NCI-H2029 (cell line): ENCODE results near the gene AJM1.
"Not testable (repeated sequence)": the region's sequence is repeated elsewhere in the genome, so short reads cannot be mapped to it uniquely, and the experiment has no call there.

ENCODE experiments used
- DNase-seq: peaks from one replicate; lab custom pipeline; 2025; lab: John Stamatoyannopoulos, UW

AJM1 gene

GRCh38 chr9:136856541-136857141, 14.4 kb downstream of the AJM1 start:
- no peak for DNase-seq

- no peak for DNase-seq
Measured at GRCh38 chr9:136857166-136857565, 14.9 kb downstream of the AJM1 start.

- no peak for DNase-seq
Measured at GRCh38 chr9:136857581-136858412, 15.5 kb downstream of the AJM1 start.

- DNase-seq, result no peak
Measured at GRCh38 chr9:136858452-136858843, 16.2 kb downstream of the AJM1 start.

GRCh38 chr9:136858844-136859757, 16.8 kb downstream of the AJM1 start:
- peak; percentile 78 for DNase-seq

GRCh38 chr9:136860529-136860928, 18.3 kb downstream of the AJM1 start:
- DNase-seq, result no peak

- DNase-seq, result no peak
Measured at GRCh38 chr9:136860933-136861873, 18.9 kb downstream of the AJM1 start.

- no peak for DNase-seq
Measured at GRCh38 chr9:136861874-136862457, 19.7 kb downstream of the AJM1 start.

- DNase-seq, result no peak
Measured at GRCh38 chr9:136862849-136863622, 20.8 kb downstream of the AJM1 start.

GRCh38 chr9:136863623-136864273, 21.5 kb downstream of the AJM1 start:
- DNase-seq, result no peak

GRCh38 chr9:136865041-136865767, 22.9 kb downstream of the AJM1 start:
- DNase-seq, result no peak

GRCh38 chr9:136865768-136866103, 23.5 kb downstream of the AJM1 start:
- no peak for DNase-seq

- DNase-seq, result not testable (repeated sequence)
Measured at GRCh38 chr9:136866898-136867421, 24.7 kb downstream of the AJM1 start.

GRCh38 chr9:136867480-136867879, 25.2 kb downstream of the AJM1 start:
- DNase-seq, result no peak

GRCh38 chr9:136867917-136868316, 25.6 kb downstream of the AJM1 start:
- DNase-seq, result no peak

- DNase-seq, result no peak
Measured at GRCh38 chr9:136868644-136869043, 26.4 kb downstream of the AJM1 start.

- not testable (repeated sequence) for DNase-seq
Measured at GRCh38 chr9:136869611-136870010, 27.3 kb downstream of the AJM1 start.

- DNase-seq, result no peak
Measured at GRCh38 chr9:136875155-136875554, 32.9 kb downstream of the AJM1 start.

GRCh38 chr9:136876476-136876875, 34.2 kb downstream of the AJM1 start:
- no peak for DNase-seq
